SU-DHL-6 (cell line): ENCODE data around the gene OSGEPL1.

Experiments
- H2AFZ ChIP-seq: fragments of 200-600 bp; sonication (generic); 2 replicates; pipeline ENCODE4 v1.6.1; 2014; ENCODE audit warnings: low read depth, mild to moderate bottlenecking, moderate library complexity, mixed read lengths, antibody characterized with exemption, low read length; ENCODE audit not compliant: severe bottlenecking
- H3F3A ChIP-seq: fragments of 200-600 bp; shearing (Covaris generic); 2 replicates; pipeline ENCODE4 v1.6.0; 2016; ENCODE audit warnings: antibody characterized with exemption, mild to moderate bottlenecking; ENCODE audit not compliant: insufficient read depth
- H3K27ac ChIP-seq: fragments of 200-600 bp; sonication (generic); 2 replicates; pipeline ENCODE4 v1.5.1; 2016; ENCODE audit warnings: low read depth, mild to moderate bottlenecking, low read length, moderate library complexity, mixed read lengths
- H3K27me3 ChIP-seq: fragments of 200-600 bp; sonication (generic), shearing (Covaris generic); 2 replicates; pipeline ENCODE4 v1.6.0; 2014; ENCODE audit warnings: mild to moderate bottlenecking, low read length
- H3K36me3 ChIP-seq: fragments of 200-600 bp; sonication (generic); 2 replicates; pipeline ENCODE4 v1.6.1; 2014; ENCODE audit warnings: mild to moderate bottlenecking, low read length, mixed read lengths
- H3K4me2 ChIP-seq: fragments of 300-600, 200-600 bp; shearing (Covaris generic), sonication (generic); 2 replicates; pipeline ENCODE4 v1.6.0; 2014; ENCODE audit warnings: low read length, low read depth, mild to moderate bottlenecking; ENCODE audit not compliant: poor library complexity, severe bottlenecking
- H3K4me3 ChIP-seq: fragments of 200-600 bp; sonication (generic); 2 replicates; pipeline ENCODE4 v1.5.1; 2014; ENCODE audit warnings: antibody characterized with exemption, low read length, mild to moderate bottlenecking, mixed read lengths; ENCODE audit not compliant: insufficient read depth, poor library complexity, severe bottlenecking
- H3K79me2 ChIP-seq: fragments of 200-600 bp; sonication (generic); 2 replicates; pipeline ENCODE4 v1.6.1; 2014; ENCODE audit warnings: mild to moderate bottlenecking, low read length, moderate library complexity; ENCODE audit not compliant: insufficient read depth
- H3K9ac ChIP-seq: fragments of 200-600 bp; sonication (generic); 2 replicates; pipeline ENCODE4 v1.7.0; 2014; ENCODE audit warnings: mild to moderate bottlenecking, low read length
- H3K9me2 ChIP-seq: fragments of 200-600 bp; sonication (generic); replicated peaks from 2 replicates; pipeline ENCODE4 v1.6.1; 2014; ENCODE audit warnings: low read length; ENCODE audit not compliant: insufficient read depth
- H3K9me3 ChIP-seq: fragments of 200-600 bp; sonication (generic); 2 replicates; pipeline ENCODE4 v1.6.1; 2014; ENCODE audit warnings: low read length, mixed read lengths; ENCODE audit not compliant: insufficient read depth
- H4K20me1 ChIP-seq: fragments of 200-600 bp; sonication (generic); 2 replicates; pipeline ENCODE4 v1.6.1; 2014; ENCODE audit warnings: low read depth, mild to moderate bottlenecking, antibody characterized with exemption, low read length, moderate library complexity, mixed read lengths
- CTCF ChIP-seq: fragments of 200-600 bp; sonication (generic); IDR thresholded peaks from one replicate; pipeline ENCODE4 v1.5.1; 2017; ENCODE audit warnings: antibody characterized with exemption, mild to moderate bottlenecking, low read length, moderate library complexity; ENCODE audit not compliant: insufficient read depth, poor library complexity, severe bottlenecking
- EZH2phosphoT487 ChIP-seq: fragments of 200-600 bp; sonication (generic), shearing (Covaris generic); conservative IDR thresholded peaks from 2 replicates; pipeline ENCODE4 v1.6.1; 2018; ENCODE audit warnings: mild to moderate bottlenecking, antibody characterized with exemption, low read length, moderate library complexity, mixed read lengths

The OSGEPL1 gene

GRCh38 chr2:189797902-189798301 is 35.3 kb upstream of the OSGEPL1 start:
- Histone ChIP-seq H3K9ac (no peak overlapping the region), H3K79me2 (peaks cover 31% of the 10 kb centered on the region), H3K27me3 (no peaks in the 10 kb centered on the region), H3F3A (0 out of 2 replicates have a peak, but pooled peaks cover 10% of the 10 kb centered on the region), H3K36me3 (peaks cover 54% of the 10 kb centered on the region), H4K20me1 (no peaks in the 10 kb centered on the region), H3K27ac (no peak overlapping the region), H3K4me2 (no peak overlapping the region), H2AFZ (no peak overlapping the region), H3K4me3 (no peak overlapping the region), H3K9me2 (no peaks in the 10 kb centered on the region), H3K9me3 (no peaks in the 10 kb centered on the region)
- TF ChIP-seq EZH2phosphoT487, result no peak
- TF ChIP-seq CTCF, result no peak

GRCh38 chr2:189794310-189794709 is 31.7 kb upstream of the OSGEPL1 start:
- no peaks in the 10 kb centered on the region for H3K9me2 ChIP-seq
- H3K27ac ChIP-seq, result no peak overlapping the region
- H3K36me3 ChIP-seq, result peaks cover 37% of the 10 kb centered on the region
- H3K9ac ChIP-seq, result no peak overlapping the region
- no peak overlapping the region for H2AFZ ChIP-seq
- no peak for TF ChIP-seq CTCF
- no peak for TF ChIP-seq EZH2phosphoT487
- H3K4me2 ChIP-seq, result no peak overlapping the region
- H3K4me3 ChIP-seq, result no peak overlapping the region
- peaks cover 25% of the 10 kb centered on the region for H3K79me2 ChIP-seq
- H3K9me3 ChIP-seq, result no peaks in the 10 kb centered on the region
- 0 out of 2 replicates have a peak, but pooled peaks cover 3% of the 10 kb centered on the region for H4K20me1 ChIP-seq
- no peaks in the 10 kb centered on the region for H3K27me3 ChIP-seq
- H3F3A ChIP-seq, result 0 out of 2 replicates have a peak, but pooled peaks cover 10% of the 10 kb centered on the region

DNA sequence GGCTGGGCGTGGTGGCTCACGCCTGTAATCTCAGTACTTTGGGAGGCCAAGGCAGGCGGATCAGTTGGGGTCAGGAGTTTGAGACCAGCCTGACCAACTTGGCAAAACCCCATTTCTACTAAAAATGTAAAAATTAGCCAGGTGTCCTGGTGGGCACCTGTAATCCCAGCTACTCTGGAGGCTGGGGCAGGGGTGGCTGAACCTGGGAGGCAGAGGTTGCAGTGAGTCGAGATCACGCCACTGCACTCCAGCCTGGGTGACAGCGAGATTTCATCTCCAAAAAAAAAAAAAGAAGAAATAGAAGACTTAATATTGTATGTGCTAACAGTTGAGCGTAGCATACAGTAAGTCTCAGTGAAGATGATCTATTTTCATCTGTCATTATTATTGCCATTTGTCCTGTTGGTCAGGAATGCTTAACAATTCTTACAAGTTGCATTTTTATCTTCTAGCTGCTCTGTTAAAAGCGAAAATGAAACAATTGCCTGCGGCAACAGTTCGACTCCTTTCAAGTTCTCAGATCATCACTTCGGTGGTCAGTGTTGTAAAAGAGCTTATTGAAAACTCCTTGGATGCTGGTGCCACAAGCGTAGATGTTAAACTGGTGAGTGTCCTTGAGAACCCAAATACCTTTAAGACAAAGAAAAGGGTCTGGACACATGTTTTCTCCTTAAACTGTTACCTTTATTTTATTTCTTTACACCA is 28.9 kb upstream of the OSGEPL1 start:
- Histone ChIP-seq H3K4me3 (no peak overlapping the region), H3K79me2 (peaks cover 48% of the 10 kb centered on the region), H3K36me3 (peaks cover 37% of the 10 kb centered on the region), H3K4me2 (no peak overlapping the region), H2AFZ (no peak overlapping the region), H3K9ac (no peak overlapping the region), H3K9me3 (no peaks in the 10 kb centered on the region), H3K9me2 (no peaks in the 10 kb centered on the region), H4K20me1 (0 out of 2 replicates have a peak, but pooled peaks cover 3% of the 10 kb centered on the region), H3F3A (0 out of 2 replicates have a peak, but pooled peaks cover 7% of the 10 kb centered on the region), H3K27ac (no peak overlapping the region), H3K27me3 (no peaks in the 10 kb centered on the region)
- no peak for TF ChIP-seq CTCF
- no peak for TF ChIP-seq EZH2phosphoT487
